Keratinocyte (primary cell): ENCODE data around the gene C16orf95. TPM values are rescaled to one million over a fixed set of nuclear protein-coding genes. Genes with fewer than 3 reads are reported as not detected.

Source experiments
- DNase-seq: peaks from one replicate; pipeline ENCODE4 v3.0.0-alpha.2; 2011; ENCODE audit warnings: low read depth, missing footprints, low spot score
- FAIRE-seq: peaks from 2 replicates; lab custom pipeline; 2011; peaks lifted over from hg19 to GRCh38; lab: Jason Lieb, UNC
- H2AFZ ChIP-seq: 2 replicates; pipeline ENCODE4 v1.6.0; 2012; ENCODE audit warnings: low read length, control low read depth, inconsistent platforms; ENCODE audit not compliant: control insufficient read depth
- H3K27ac ChIP-seq: 2 replicates; pipeline ENCODE4 v1.5.1; 2011; ENCODE audit warnings: low read length; ENCODE audit not compliant: control insufficient read depth, insufficient read depth
- H3K27me3 ChIP-seq: 3 replicates; pipeline ENCODE4 v1.6.0; 2011; ENCODE audit warnings: low read length; ENCODE audit not compliant: control insufficient read depth, insufficient read depth; ENCODE audit errors: extremely low read depth
- H3K36me3 ChIP-seq, 2 experiments: 2 replicates in 1 of 2; 3 replicates in 1 of 2; pipeline ENCODE4 v1.5.1; 2011; ENCODE audit warnings: low read length in 2 of 2, mild to moderate bottlenecking in 1 of 2; ENCODE audit not compliant: control insufficient read depth in 2 of 2, insufficient read depth in 2 of 2; ENCODE audit errors: extremely low read depth in 1 of 2
- H3K4me1 ChIP-seq: 3 replicates; pipeline ENCODE4 v1.5.1; 2011; ENCODE audit warnings: low read length; ENCODE audit not compliant: control insufficient read depth, insufficient read depth; ENCODE audit errors: extremely low read depth
- H3K4me2 ChIP-seq: 3 replicates; pipeline ENCODE4 v1.6.0; 2011; ENCODE audit warnings: low read depth, low read length; ENCODE audit not compliant: control insufficient read depth, insufficient read depth; ENCODE audit errors: extremely low read depth
- H3K4me3 ChIP-seq, 3 experiments: fragments of 200-600 bp in 1 of 3; sonication (generic) in 1 of 3; 2 replicates in 2 of 3; 3 replicates in 1 of 3; pipeline ENCODE4 v1.5.1; 2011 to 2016; ENCODE audit warnings: low read length in 3 of 3, mild to moderate bottlenecking in 3 of 3, control low read depth in 2 of 3, inconsistent platforms in 1 of 3, low read depth in 1 of 3, mixed read lengths in 1 of 3, mixed run types in 1 of 3, moderate library complexity in 1 of 3; ENCODE audit not compliant: control insufficient read depth in 2 of 3, insufficient read depth in 2 of 3; ENCODE audit errors: extremely low read depth in 1 of 3
- H3K79me2 ChIP-seq: 2 replicates; pipeline ENCODE4 v1.6.0; 2012; ENCODE audit warnings: low read length; ENCODE audit not compliant: control insufficient read depth, insufficient read depth
- H3K9ac ChIP-seq: 3 replicates; pipeline ENCODE4 v1.6.0; 2011; ENCODE audit warnings: low read length; ENCODE audit not compliant: control insufficient read depth, insufficient read depth; ENCODE audit errors: extremely low read depth
- H3K9me1 ChIP-seq: 3 replicates; pipeline ENCODE4 v1.6.0; 2011; ENCODE audit warnings: low read length; ENCODE audit not compliant: control insufficient read depth, insufficient read depth; ENCODE audit errors: extremely low read depth
- H3K9me3 ChIP-seq: 2 replicates; pipeline ENCODE4 v1.5.1; 2012; ENCODE audit warnings: low read depth, low read length; ENCODE audit not compliant: control insufficient read depth
- H4K20me1 ChIP-seq: 3 replicates; pipeline ENCODE4 v1.6.0; 2011; ENCODE audit warnings: low read length; ENCODE audit not compliant: control insufficient read depth, insufficient read depth; ENCODE audit errors: extremely low read depth
- EZH2 ChIP-seq: IDR thresholded peaks from one replicate; pipeline ENCODE4 v1.6.1; 2012; ENCODE audit warnings: inconsistent platforms, mild to moderate bottlenecking, low read length, moderate library complexity
- dilution Hi-C: fragments of 300-500 bp; cut with MboI; formaldehyde crosslinking; loops from one replicate; pipeline ENCODE4 v1.7.0; 2020; ENCODE audit warnings: low sequenced_read_pairs; ENCODE audit not compliant: extremely low pct_ligation_motif_present
- polyA plus RNA-seq, 5 experiments: library from polyadenylated mRNA; depleted of rRNA in 3 of 5; stranded (reverse) in 3 of 5; stranded (forward) in 1 of 5; unstranded in 1 of 5; fragments of >200 nt; gene quantifications; 1 replicate in 1 of 5; 2 replicates in 3 of 5; 3 replicates in 1 of 5; pipeline versions ENCODE4 v1.2.1 to v1.2.3, GENCODE V29; 2011 to 2012; ENCODE audit warnings: missing spikeins in 2 of 5, low read depth in 1 of 5, low replicate concordance in 1 of 5
- TF ChIP-seq, protein P1 (sequence below), 3 experiments: IDR thresholded peaks in 1 of 3; conservative IDR thresholded peaks in 1 of 3; optimal IDR thresholded peaks in 1 of 3; 2 replicates in 2 of 3; 3 replicates in 1 of 3; pipeline versions ENCODE3 to v1.5.1; 2011; ENCODE audit warnings: low read length in 3 of 3, mild to moderate bottlenecking in 3 of 3, moderate library complexity in 2 of 3, control low read depth in 1 of 3, inconsistent platforms in 1 of 3; ENCODE audit not compliant: insufficient read depth in 2 of 3; ENCODE audit errors: extremely low read depth in 1 of 3

Gene C16orf95
- polyA plus RNA-seq, 1 donor (not counting 4 experiments of a cell fraction or from before 2014, with no cell fraction given), result 1.5 TPM

DNA sequence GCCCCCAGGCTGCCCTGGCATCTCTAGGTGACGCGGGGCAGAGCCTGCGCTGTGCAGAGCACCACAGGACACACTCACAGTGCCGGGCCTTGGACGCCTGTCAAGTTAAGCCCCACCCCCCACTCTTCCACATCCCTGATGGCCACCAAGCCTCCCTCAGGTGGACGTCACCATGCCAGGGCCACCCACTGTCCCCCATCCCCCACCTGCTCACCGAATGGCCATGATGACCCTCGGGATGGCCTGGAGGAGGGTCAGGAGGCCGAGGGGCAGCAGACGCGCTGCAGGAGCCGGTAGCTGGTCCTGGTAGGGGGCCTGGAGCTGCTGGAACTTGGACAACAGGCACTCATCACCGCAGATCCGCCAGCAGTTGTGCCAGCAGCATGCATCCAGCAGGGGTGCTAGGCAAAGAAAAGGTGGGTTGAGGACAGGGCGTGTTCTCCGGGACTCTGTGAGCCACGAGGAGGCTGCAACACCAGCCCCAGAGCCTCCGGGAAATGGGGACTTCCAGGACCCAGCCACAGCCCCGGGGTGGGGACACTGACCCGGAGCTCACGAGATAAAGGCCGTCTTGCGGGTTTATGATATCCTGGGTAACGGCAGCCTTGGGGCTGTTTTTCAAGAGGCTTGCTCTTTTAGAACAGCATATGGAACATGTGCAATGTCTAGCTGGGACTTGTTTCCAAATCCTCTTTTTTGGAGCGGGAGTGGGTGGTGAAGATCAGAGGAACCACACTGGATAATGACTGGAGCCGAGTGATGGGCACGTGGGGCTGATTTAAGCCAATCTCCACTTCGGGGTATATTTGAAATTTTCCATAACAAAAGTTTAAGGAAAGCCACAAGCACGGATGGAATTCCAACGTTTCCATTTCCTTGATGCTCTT lies 11.4 kb downstream of the C16orf95 start:
- H3K4me3 ChIP-seq, result peak overlapping the region in 1 of 3 experiments; percentile 18
- no peaks in the 10 kb centered on the region for H3K79me2 ChIP-seq
- no peaks in the 10 kb centered on the region for H3K9me1 ChIP-seq
- dilution Hi-C loops, result no loop called here
- no peaks in the 10 kb centered on the region for H4K20me1 ChIP-seq
- no peaks in the 10 kb centered on the region for H3K36me3 ChIP-seq
- H3K4me2 ChIP-seq, result peak overlapping the region; percentile 47
- no peaks in the 10 kb centered on the region for H3K27me3 ChIP-seq
- peak; percentile 67 for FAIRE-seq
- peak overlapping the region; percentile 15 for H2AFZ ChIP-seq
- TF ChIP-seq, protein P1, sequence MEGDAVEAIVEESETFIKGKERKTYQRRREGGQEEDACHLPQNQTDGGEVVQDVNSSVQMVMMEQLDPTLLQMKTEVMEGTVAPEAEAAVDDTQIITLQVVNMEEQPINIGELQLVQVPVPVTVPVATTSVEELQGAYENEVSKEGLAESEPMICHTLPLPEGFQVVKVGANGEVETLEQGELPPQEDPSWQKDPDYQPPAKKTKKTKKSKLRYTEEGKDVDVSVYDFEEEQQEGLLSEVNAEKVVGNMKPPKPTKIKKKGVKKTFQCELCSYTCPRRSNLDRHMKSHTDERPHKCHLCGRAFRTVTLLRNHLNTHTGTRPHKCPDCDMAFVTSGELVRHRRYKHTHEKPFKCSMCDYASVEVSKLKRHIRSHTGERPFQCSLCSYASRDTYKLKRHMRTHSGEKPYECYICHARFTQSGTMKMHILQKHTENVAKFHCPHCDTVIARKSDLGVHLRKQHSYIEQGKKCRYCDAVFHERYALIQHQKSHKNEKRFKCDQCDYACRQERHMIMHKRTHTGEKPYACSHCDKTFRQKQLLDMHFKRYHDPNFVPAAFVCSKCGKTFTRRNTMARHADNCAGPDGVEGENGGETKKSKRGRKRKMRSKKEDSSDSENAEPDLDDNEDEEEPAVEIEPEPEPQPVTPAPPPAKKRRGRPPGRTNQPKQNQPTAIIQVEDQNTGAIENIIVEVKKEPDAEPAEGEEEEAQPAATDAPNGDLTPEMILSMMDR (optimal IDR thresholded peaks at IDR 0.05 in 1 of 3, IDR thresholded peaks at IDR 0.05 in 1 of 3, conservative IDR thresholded peaks at IDR 0.05 in 1 of 3; ENCODE audit: extremely low read depth in 1 of 3, insufficient read depth in 2 of 3, low read length in 3 of 3), result peak; percentile 68 to 72 (median 72)
- no peak for TF ChIP-seq EZH2
- H3K9ac ChIP-seq, result peak overlapping the region; percentile 0
- H3K27ac ChIP-seq, result no peak overlapping the region
- no peaks in the 10 kb centered on the region for H3K9me3 ChIP-seq
- H3K4me1 ChIP-seq, result peaks cover 4% of the 10 kb centered on the region
- no peak for DNase-seq

DNA sequence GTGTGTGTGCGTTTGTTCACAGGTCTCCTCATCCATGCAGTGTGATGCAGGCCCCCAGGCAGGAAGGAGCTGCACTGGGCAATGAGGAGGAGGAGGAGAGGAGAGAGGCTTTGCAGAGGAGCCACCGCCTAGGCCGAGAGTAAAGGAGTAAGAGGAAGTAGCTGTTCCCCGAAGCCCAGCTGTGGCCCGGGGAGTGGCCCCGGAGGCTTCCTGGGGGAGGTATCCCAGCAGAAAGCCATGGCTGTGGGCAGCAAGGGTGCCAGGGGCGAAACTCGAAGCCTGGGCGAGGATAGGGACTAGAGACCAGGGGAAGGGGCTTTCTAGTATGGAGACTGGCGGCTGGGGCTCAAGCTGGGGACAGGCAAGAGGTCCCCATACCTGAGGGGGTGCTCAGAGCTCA lies 12.2 kb downstream of the C16orf95 start:
- no peak overlapping the region for H3K4me2 ChIP-seq
- no peak overlapping the region for H3K9ac ChIP-seq
- H3K36me3 ChIP-seq, result no peaks in the 10 kb centered on the region
- no peaks in the 10 kb centered on the region for H3K9me1 ChIP-seq
- no peak overlapping the region for H3K27ac ChIP-seq
- dilution Hi-C loops, result no loop called here
- H2AFZ ChIP-seq, result no peak overlapping the region
- TF ChIP-seq, protein P1 (optimal IDR thresholded peaks at IDR 0.05 in 1 of 3, IDR thresholded peaks at IDR 0.05 in 1 of 3, conservative IDR thresholded peaks at IDR 0.05 in 1 of 3; ENCODE audit: extremely low read depth in 1 of 3, insufficient read depth in 2 of 3, low read length in 3 of 3), result no peak
- no peak for TF ChIP-seq EZH2
- FAIRE-seq (no peak), DNase-seq (no peak)
- no peaks in the 10 kb centered on the region for H3K9me3 ChIP-seq
- H3K4me1 ChIP-seq, result peaks cover 4% of the 10 kb centered on the region
- H3K4me3 ChIP-seq, result no peak overlapping the region
- H3K79me2 ChIP-seq, result no peaks in the 10 kb centered on the region
- no peaks in the 10 kb centered on the region for H4K20me1 ChIP-seq
- H3K27me3 ChIP-seq, result no peaks in the 10 kb centered on the region
